Mesenchymal stem cell (in vitro differentiated cells and primary cell): Measurements from ENCODE around the gene LSM7.

Experiments used
- DNase-seq: peaks from one replicate; pipeline ENCODE4 v3.0.0-alpha.2; 2013
- H2AFZ ChIP-seq: one replicate; pipeline ENCODE4 v1.6.1; 2013; ENCODE audit warnings: low read depth, mild to moderate bottlenecking, control low read depth, inconsistent platforms, low read length, moderate library complexity
- H2AK5ac ChIP-seq: 2 replicates; pipeline ENCODE4 v1.6.1; 2013; ENCODE audit warnings: low read length, moderate library complexity, mild to moderate bottlenecking, inconsistent platforms; ENCODE audit not compliant: severe bottlenecking
- H2BK120ac ChIP-seq: one replicate; pipeline ENCODE4 v1.6.1; 2013; ENCODE audit warnings: low read depth, mild to moderate bottlenecking, inconsistent platforms, low read length, moderate library complexity
- H2BK12ac ChIP-seq, 2 experiments: one replicate each; pipeline ENCODE4 v1.6.1; 2013; ENCODE audit warnings: inconsistent platforms in 2 of 2, low read length in 2 of 2, mild to moderate bottlenecking in 2 of 2, moderate library complexity in 2 of 2, control low read depth in 1 of 2
- H2BK15ac ChIP-seq: one replicate; pipeline ENCODE4 v1.6.1; 2013; ENCODE audit warnings: mild to moderate bottlenecking, low read depth, inconsistent platforms; ENCODE audit not compliant: poor library complexity, severe bottlenecking
- H2BK5ac ChIP-seq: 2 replicates; pipeline ENCODE4 v1.6.1; 2013; ENCODE audit warnings: low read depth, mild to moderate bottlenecking, low read length, control low read depth, inconsistent platforms; ENCODE audit not compliant: poor library complexity, severe bottlenecking
- H3K14ac ChIP-seq, 2 experiments: one replicate each; pipeline ENCODE4 v1.6.1; 2013; ENCODE audit warnings: inconsistent platforms in 2 of 2, low read length in 2 of 2, control low read depth in 1 of 2, mild to moderate bottlenecking in 1 of 2, moderate library complexity in 1 of 2
- H3K18ac ChIP-seq, 2 experiments: one replicate each; pipeline ENCODE4 v1.6.1; 2013; ENCODE audit warnings: inconsistent platforms in 2 of 2, low read length in 2 of 2, control low read depth in 1 of 2, low read depth in 1 of 2, mild to moderate bottlenecking in 1 of 2
- H3K23ac ChIP-seq, 2 experiments: one replicate each; pipeline ENCODE4 v1.6.1; 2013; ENCODE audit warnings: inconsistent platforms in 2 of 2, low read length in 2 of 2, mild to moderate bottlenecking in 2 of 2, moderate library complexity in 2 of 2, control low read depth in 1 of 2
- H3K27ac ChIP-seq: 2 replicates; pipeline ENCODE4 v1.5.1; 2013; ENCODE audit warnings: mild to moderate bottlenecking, moderate library complexity, low read length, control low read depth, inconsistent platforms; ENCODE audit not compliant: poor library complexity, severe bottlenecking
- H3K27me3 ChIP-seq, 2 experiments: 2 replicates each; pipeline versions ENCODE4 v1.6.1 to v1.7.0; 2013; ENCODE audit warnings: low read length in 2 of 2, mild to moderate bottlenecking in 2 of 2, moderate library complexity in 2 of 2, control low read depth in 1 of 2, inconsistent platforms in 1 of 2; ENCODE audit not compliant: control insufficient read depth in 1 of 2, insufficient read depth in 1 of 2
- H3K36me3 ChIP-seq, 2 experiments: 2 replicates each; pipeline versions ENCODE4 v1.6.1 to v1.7.0; 2013; ENCODE audit warnings: low read length in 2 of 2, control low read depth in 1 of 2, inconsistent platforms in 1 of 2, low read depth in 1 of 2, mild to moderate bottlenecking in 1 of 2; ENCODE audit not compliant: insufficient read depth in 2 of 2, control insufficient read depth in 1 of 2
- H3K4ac ChIP-seq, 2 experiments: one replicate each; pipeline ENCODE4 v1.6.1; 2013; ENCODE audit warnings: inconsistent platforms in 2 of 2, low read length in 2 of 2, mild to moderate bottlenecking in 2 of 2, moderate library complexity in 2 of 2, control low read depth in 1 of 2, low read depth in 1 of 2
- H3K4me1 ChIP-seq: 2 replicates; pipeline ENCODE4 v1.6.1; 2013; ENCODE audit warnings: low read depth, low read length, control low read depth; ENCODE audit not compliant: control insufficient read depth, insufficient read depth
- H3K4me2 ChIP-seq: 2 replicates; pipeline ENCODE4 v1.6.1; 2013; ENCODE audit warnings: low read length, mild to moderate bottlenecking, inconsistent platforms; ENCODE audit not compliant: poor library complexity, severe bottlenecking
- H3K4me3 ChIP-seq, 2 experiments: 2 replicates each; pipeline versions ENCODE4 v1.5.1 to v1.7.0; 2013; ENCODE audit warnings: low read length in 2 of 2, mild to moderate bottlenecking in 2 of 2, control low read depth in 1 of 2, low read depth in 1 of 2; ENCODE audit not compliant: insufficient read depth in 1 of 2
- H3K79me1 ChIP-seq: replicated peaks from 2 replicates; pipeline ENCODE4 v1.6.1; 2013; ENCODE audit warnings: mild to moderate bottlenecking, control low read depth, low read length, inconsistent platforms; ENCODE audit not compliant: poor library complexity, severe bottlenecking
- H3K9ac ChIP-seq: 2 replicates; pipeline ENCODE4 v1.7.0; 2013; ENCODE audit warnings: mild to moderate bottlenecking, low read length, moderate library complexity
- H3K9me3 ChIP-seq: 2 replicates; pipeline ENCODE4 v1.7.0; 2013; ENCODE audit warnings: mild to moderate bottlenecking, low read length; ENCODE audit not compliant: control insufficient read depth
- H4K8ac ChIP-seq: one replicate; pipeline ENCODE4 v1.6.1; 2013; ENCODE audit warnings: inconsistent platforms, mild to moderate bottlenecking, low read length, moderate library complexity
- H4K91ac ChIP-seq: one replicate; pipeline ENCODE4 v1.6.1; 2013; ENCODE audit warnings: mild to moderate bottlenecking, low read length, inconsistent platforms
- WGBS: methylation state at CpG from one replicate; pipeline ENCODE4 v1.1.7; 2013; ENCODE audit warnings: mixed read lengths; 5-methylcytosine and 5-hydroxymethylcytosine counted together

The LSM7 gene

DNA sequence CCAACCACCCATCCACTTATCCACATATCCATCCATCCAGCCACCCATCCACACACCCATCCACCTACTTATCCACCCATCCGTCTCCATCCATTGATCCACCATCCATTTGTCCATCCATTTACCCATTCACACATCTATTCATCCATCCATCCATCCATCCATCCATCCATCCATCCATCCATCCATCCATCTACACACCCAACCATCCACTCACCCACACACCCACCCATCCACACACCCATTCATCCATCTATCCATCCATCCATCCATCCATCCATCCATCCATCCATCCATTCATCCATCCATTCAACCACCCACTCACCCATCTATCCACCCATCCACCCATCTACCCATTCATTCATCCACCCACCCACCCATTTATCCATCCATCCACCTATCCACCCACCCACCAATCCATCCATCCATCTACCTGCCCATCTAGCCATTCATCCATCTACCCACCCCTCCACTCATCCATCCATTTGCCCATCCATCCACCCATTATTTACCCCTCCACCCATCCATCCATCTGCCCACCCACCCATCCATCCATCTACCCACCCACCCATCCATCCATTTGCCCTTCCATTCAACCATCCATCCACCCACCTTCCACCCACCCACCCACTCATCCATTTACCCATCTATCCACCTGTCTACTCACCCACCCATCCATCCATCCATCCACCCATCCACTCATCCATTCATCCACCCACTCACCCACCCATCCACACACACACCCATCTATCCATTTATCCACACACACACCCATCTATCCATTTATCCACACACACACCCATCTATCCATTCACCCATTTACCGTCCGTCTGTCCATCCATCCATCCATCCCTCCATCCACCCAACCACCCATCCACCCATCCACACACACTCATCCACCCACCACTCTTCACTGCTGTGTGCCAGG is 29.2 kb upstream of the LSM7 start:
- Histone ChIP-seq H2BK120ac (no peak overlapping the region), H3K9me3 (no peaks in the 10 kb centered on the region), H3K23ac (no peak overlapping the region), H3K9ac (no peak overlapping the region), H3K27ac (no peak overlapping the region), H3K4ac (no peak overlapping the region), H3K18ac (no peak overlapping the region), H2BK15ac (no peak overlapping the region), H3K4me1 (peaks cover 6% of the 10 kb centered on the region), H2BK12ac (no peak overlapping the region), H3K27me3 (peaks cover 28 to 39% of the 10 kb centered on the region in 2 experiments), H3K4me3 (no peak overlapping the region), H4K8ac (no peak overlapping the region), H2AK5ac (no peak overlapping the region), H2BK5ac (no peak overlapping the region), H3K14ac (no peak overlapping the region), H3K79me1 (no peaks in the 10 kb centered on the region), H3K4me2 (no peak overlapping the region), H4K91ac (no peak overlapping the region), H2AFZ (no peak overlapping the region), H3K36me3 (peaks cover 10 to 26% of the 10 kb centered on the region in 2 experiments)
- 94% methylated on average over 3 of the region's 3 CpGs for WGBS
- no peak for DNase-seq

DNA sequence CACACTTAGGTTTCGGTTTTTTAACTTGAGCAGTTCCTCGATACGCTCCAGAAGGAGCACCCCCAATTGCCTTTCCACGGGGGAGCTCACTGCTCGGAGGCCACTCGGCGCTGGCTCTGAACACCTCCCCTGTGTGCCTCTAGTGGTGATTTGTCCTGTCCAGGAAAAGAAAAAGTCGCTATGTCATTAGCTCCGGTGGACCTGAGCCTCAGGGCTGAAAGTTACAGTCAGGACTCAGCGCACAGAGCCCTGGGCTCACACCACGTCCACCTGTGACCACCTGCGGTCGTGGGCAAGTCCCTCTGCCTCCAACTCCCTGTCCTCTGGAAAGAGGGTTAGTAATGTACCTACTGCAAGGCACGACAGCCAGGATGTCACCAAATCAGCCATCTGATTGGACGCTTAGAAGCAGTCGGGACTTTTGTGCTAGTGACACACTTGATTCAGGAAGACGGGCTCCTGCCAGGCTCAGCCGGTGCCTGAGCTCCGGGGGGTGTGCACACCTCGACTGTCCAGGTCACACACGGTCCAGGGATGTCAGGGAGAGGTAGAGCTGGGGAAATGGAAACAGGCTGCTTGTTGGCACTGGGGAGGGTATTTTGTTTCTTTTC is 27.8 kb upstream of the LSM7 start:
- no peak overlapping the region for H3K9ac ChIP-seq
- no peak overlapping the region for H2BK15ac ChIP-seq
- no peak overlapping the region for H3K14ac ChIP-seq
- H4K8ac ChIP-seq: no peak overlapping the region
- no peak overlapping the region for H2AK5ac ChIP-seq
- H2BK5ac ChIP-seq: no peak overlapping the region
- H3K4me1 ChIP-seq: peaks cover 6% of the 10 kb centered on the region
- H3K4ac ChIP-seq: no peak overlapping the region
- H3K79me1 ChIP-seq: no peaks in the 10 kb centered on the region
- no peak overlapping the region for H2BK120ac ChIP-seq
- H3K23ac ChIP-seq: no peak overlapping the region
- peaks cover 20 to 26% of the 10 kb centered on the region in 2 experiments for H3K27me3 ChIP-seq
- no peak overlapping the region for H3K18ac ChIP-seq
- peaks cover 10 to 40% of the 10 kb centered on the region in 2 experiments for H3K36me3 ChIP-seq
- H2AFZ ChIP-seq: no peak overlapping the region
- H3K9me3 ChIP-seq: no peaks in the 10 kb centered on the region
- H3K4me3 ChIP-seq: no peak overlapping the region
- no peak overlapping the region for H2BK12ac ChIP-seq
- 85% methylated on average over 21 of the region's 21 CpGs for WGBS
- DNase-seq: no peak
- no peak overlapping the region for H3K4me2 ChIP-seq
- no peak overlapping the region for H3K27ac ChIP-seq
- H4K91ac ChIP-seq: no peak overlapping the region

DNA sequence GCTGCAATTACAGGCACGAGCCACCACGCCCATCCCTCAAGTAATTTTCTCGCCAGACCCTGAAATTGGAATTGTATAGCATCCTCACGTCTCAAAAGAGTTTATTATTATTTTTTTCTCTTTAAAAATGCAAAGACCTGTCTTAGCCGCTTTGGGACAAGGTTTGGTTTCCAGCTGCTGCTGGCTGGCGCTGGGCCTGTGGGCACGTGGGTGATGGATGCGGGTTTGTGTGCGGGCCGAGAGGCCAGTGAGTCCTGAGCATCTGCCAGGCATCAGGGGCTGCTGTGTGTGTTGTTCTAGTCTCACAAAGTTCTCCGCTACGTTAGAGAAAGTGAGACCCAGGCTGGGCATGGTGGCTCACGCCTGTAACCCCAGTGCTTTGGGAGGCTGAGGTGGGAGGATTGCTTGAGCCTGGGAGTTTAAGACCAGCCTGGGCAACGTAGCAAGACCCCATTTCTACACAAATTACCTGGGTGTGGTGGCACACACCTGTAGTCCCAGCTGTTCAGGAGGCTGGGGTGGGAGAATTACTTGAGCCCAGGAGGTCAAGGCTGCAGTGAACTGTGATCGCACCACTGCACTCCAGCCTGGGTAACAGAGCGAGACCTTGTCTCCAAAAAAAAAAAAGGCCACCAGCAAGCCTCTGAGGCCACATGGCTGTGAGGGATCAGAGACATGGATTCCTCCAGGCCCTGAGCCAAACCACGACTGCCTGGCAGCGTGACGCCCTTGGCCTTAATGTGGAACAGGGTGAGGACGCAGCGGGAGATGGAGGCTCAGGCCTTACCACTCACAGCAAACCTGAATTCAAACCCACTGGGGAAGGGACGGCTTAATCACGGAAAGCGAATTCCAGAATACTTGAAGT is 27.0 kb upstream of the LSM7 start:
- H2AFZ ChIP-seq: no peak overlapping the region
- H3K14ac ChIP-seq: no peak overlapping the region
- no peak overlapping the region for H4K91ac ChIP-seq
- no peak overlapping the region for H2BK15ac ChIP-seq
- no peak overlapping the region for H2BK12ac ChIP-seq
- no peak overlapping the region for H2BK5ac ChIP-seq
- 92% methylated on average over 23 of the region's 24 CpGs for WGBS
- H3K18ac ChIP-seq: no peak overlapping the region
- H2BK120ac ChIP-seq: no peak overlapping the region
- no peak overlapping the region for H2AK5ac ChIP-seq
- no peaks in the 10 kb centered on the region for H3K79me1 ChIP-seq
- no peak overlapping the region for H3K23ac ChIP-seq
- H3K4ac ChIP-seq: no peak overlapping the region
- H3K4me3 ChIP-seq: no peak overlapping the region
- no peak for DNase-seq
- H3K36me3 ChIP-seq: peaks cover 18 to 47% of the 10 kb centered on the region in 2 experiments
- H3K9ac ChIP-seq: no peak overlapping the region
- peaks cover 5% of the 10 kb centered on the region for H3K4me1 ChIP-seq
- no peak overlapping the region for H3K4me2 ChIP-seq
- no peaks in the 10 kb centered on the region for H3K9me3 ChIP-seq
- peaks cover 15 to 21% of the 10 kb centered on the region in 2 experiments for H3K27me3 ChIP-seq
- no peak overlapping the region for H3K27ac ChIP-seq
- H4K8ac ChIP-seq: no peak overlapping the region
